ENCODE measurements around the gene B4GALT2.

DNA sequence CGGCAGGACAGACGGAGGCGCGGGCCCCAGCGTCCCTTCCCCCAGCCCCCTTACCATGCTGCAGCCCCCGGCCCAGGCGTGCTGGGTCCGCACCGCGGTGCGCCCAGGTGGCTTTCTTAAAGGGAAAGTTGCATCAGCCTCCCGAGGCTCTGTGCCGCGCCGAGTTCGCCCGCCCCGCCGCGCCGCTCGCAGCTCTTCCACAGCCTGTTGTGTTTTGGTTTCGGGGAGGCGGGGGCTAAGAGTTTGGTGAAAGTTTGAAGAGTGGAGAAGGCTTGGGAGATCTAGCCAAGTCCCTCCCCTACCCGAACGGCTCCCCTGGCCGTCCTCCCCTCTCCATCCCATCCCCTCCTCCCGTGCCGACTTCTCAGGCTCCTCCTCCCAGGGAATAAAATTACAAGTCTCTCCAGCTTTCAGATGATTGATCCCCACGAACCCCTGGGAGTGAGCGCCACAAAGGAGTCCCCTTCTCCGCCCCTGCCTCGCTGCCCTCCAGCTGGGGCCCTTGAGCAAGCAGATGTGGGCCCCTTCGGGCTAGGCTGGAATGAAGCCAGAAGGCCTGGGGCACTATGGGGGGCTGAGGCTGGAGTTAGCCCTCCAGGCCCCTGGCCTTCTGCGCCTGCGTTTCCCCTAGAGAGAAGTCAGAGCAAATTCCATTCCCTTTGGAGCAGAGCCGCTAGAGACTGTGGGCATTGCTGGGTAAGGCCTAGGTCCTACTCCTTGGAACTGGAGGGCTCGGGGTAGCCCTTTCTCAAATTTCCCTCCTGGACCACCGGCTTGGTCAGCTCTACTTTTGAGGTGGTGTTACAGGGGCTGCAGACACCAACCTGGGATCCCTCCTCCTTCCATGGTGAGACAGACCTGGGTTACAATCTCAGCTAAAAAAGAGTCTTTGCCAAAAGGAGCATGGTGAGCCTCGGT, 52.5 kb downstream of the B4GALT2 start, which contains the start of gene SLC6A9:
- TF ChIP-seq, protein P1, sequence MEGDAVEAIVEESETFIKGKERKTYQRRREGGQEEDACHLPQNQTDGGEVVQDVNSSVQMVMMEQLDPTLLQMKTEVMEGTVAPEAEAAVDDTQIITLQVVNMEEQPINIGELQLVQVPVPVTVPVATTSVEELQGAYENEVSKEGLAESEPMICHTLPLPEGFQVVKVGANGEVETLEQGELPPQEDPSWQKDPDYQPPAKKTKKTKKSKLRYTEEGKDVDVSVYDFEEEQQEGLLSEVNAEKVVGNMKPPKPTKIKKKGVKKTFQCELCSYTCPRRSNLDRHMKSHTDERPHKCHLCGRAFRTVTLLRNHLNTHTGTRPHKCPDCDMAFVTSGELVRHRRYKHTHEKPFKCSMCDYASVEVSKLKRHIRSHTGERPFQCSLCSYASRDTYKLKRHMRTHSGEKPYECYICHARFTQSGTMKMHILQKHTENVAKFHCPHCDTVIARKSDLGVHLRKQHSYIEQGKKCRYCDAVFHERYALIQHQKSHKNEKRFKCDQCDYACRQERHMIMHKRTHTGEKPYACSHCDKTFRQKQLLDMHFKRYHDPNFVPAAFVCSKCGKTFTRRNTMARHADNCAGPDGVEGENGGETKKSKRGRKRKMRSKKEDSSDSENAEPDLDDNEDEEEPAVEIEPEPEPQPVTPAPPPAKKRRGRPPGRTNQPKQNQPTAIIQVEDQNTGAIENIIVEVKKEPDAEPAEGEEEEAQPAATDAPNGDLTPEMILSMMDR (IDR thresholded peaks at IDR 0.05 in 2 of 3, conservative IDR thresholded peaks at IDR 0.05 in 1 of 3; ENCODE audit: borderline replicate concordance in 1 of 3, insufficient read depth in 1 of 3, low read depth in 2 of 3, low read length in 2 of 3), result no peak
- TF ChIP-seq POLR2AphosphoS5 (IDR thresholded peaks at IDR 0.05; ENCODE audit: low read depth, low read length) (peak; percentile 53), EZH2 (IDR thresholded peaks at IDR 0.05) (no peak), ZNF274 (IDR thresholded peaks at IDR 0.05; ENCODE audit: low read depth, low read length) (no peak), REST (IDR thresholded peaks at IDR 0.05; ENCODE audit: low read depth) (no peak), YY1 (IDR thresholded peaks at IDR 0.05; ENCODE audit: extremely low read depth, insufficient replicate concordance, low read depth, low read length) (no peak), ZBTB33 (IDR thresholded peaks at IDR 0.05; ENCODE audit: extremely low read depth, insufficient replicate concordance, low read length) (no peak), POLR2A (IDR thresholded peaks at IDR 0.05; ENCODE audit: borderline replicate concordance, extremely low read depth, insufficient read depth, insufficient read length) (no peak), MAX (IDR thresholded peaks at IDR 0.05) (no peak), CEBPB (IDR thresholded peaks at IDR 0.05; ENCODE audit: low read depth) (no peak), SRF (IDR thresholded peaks at IDR 0.05; ENCODE audit: low read depth) (no peak), RAD21 (IDR thresholded peaks at IDR 0.05; ENCODE audit: low read depth) (no peak), JUND (IDR thresholded peaks at IDR 0.05) (no peak), EZH2phosphoT487 (IDR thresholded peaks at IDR 0.05; ENCODE audit: borderline replicate concordance) (no peak)

All from HCT116 (cell line).